A549 (cell line): ENCODE data around the gene NRSN2.

Source experiments
- HDAC2 ChIP-seq: fragments of 200-600 bp; sonication (generic); IDR thresholded peaks from 2 replicates; pipeline ENCODE4 v1.6.1; 2016
- KDM5A ChIP-seq: fragments of 200-600 bp; sonication (generic); IDR thresholded peaks from 2 replicates; pipeline ENCODE4 v1.6.1; 2016; ENCODE audit warnings: antibody characterized with exemption, mild to moderate bottlenecking
- TF ChIP-seq, protein P1 (sequence below): fragments of >200 bp; sonication (Bioruptor Twin); formaldehyde crosslinking; IDR thresholded peaks from 3 replicates; pipeline ENCODE4 v1.5.1; 2016

DNA sequence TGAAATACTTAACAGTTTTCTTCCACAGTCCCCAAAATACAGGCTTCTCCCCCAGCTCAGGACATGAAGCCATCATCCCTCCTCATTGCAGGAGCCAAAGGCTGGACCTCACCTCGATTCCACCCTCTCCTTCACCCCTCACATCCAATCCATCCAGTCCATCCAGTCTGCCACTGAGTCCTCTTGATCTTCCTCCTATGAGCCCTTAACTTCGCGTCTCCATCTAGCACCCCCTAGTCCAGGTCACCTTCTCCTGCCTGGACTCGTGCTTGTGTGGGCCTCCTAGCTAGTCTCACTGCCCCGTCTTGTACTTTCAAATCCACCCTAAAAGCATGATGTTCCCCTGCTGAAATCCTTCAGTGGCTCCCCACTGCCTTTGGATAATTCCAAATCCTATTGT, 37.0 kb downstream of the NRSN2 start:
- TF ChIP-seq, protein P1, sequence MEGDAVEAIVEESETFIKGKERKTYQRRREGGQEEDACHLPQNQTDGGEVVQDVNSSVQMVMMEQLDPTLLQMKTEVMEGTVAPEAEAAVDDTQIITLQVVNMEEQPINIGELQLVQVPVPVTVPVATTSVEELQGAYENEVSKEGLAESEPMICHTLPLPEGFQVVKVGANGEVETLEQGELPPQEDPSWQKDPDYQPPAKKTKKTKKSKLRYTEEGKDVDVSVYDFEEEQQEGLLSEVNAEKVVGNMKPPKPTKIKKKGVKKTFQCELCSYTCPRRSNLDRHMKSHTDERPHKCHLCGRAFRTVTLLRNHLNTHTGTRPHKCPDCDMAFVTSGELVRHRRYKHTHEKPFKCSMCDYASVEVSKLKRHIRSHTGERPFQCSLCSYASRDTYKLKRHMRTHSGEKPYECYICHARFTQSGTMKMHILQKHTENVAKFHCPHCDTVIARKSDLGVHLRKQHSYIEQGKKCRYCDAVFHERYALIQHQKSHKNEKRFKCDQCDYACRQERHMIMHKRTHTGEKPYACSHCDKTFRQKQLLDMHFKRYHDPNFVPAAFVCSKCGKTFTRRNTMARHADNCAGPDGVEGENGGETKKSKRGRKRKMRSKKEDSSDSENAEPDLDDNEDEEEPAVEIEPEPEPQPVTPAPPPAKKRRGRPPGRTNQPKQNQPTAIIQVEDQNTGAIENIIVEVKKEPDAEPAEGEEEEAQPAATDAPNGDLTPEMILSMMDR = no peak
- TF ChIP-seq HDAC2 = no peak
- TF ChIP-seq KDM5A = no peak
